MCF 10A (cell line): ENCODE data around the gene CEP170B. TPM values are rescaled to one million over a fixed set of nuclear protein-coding genes. Genes with fewer than 3 reads are reported as not detected.

Experiments used
- BruUV-seq: library from RNA; stranded (reverse); fragments of 400-500 nt; replicated peaks from 2 replicates; lab custom pipeline; 2021; lab: Mats Ljungman, UMichigan
- CTCF ChIA-PET: fragments of 300-600 bp; sonication (Branson Sonifier 250); formaldehyde crosslinking; extraction: SDS; loops from one replicate; lab custom pipeline; 2021; ENCODE audit warnings: antibody characterized with exemption, inconsistent platforms; lab: Yijun Ruan, JAX
- POLR2A ChIA-PET: fragments of 300-600, 350-650 bp; sonication (Branson Sonifier 250); formaldehyde crosslinking; extraction: SDS; loops from one replicate; lab custom pipeline; 2020; ENCODE audit warnings: antibody characterized with exemption, inconsistent platforms; lab: Yijun Ruan, JAX
- DNase-seq: peaks from one replicate; pipeline ENCODE4 v3.0.0-alpha.2; 2018; ENCODE audit not compliant: unreplicated experiment
- H3K27ac Mint-ChIP-seq: one replicate; pipeline ENCODE4 v1.8.0; 2022; ENCODE audit warnings: mild to moderate bottlenecking, low read depth, mixed read lengths; ENCODE audit not compliant: unreplicated experiment
- H3K27me3 Mint-ChIP-seq: one replicate; pipeline ENCODE4 v1.8.0; 2022; ENCODE audit warnings: mixed read lengths; ENCODE audit not compliant: insufficient read depth, unreplicated experiment
- H3K36me3 Mint-ChIP-seq: one replicate; pipeline ENCODE4 v1.8.0; 2022; ENCODE audit warnings: mild to moderate bottlenecking, moderate library complexity, mixed read lengths; ENCODE audit not compliant: insufficient read depth, unreplicated experiment
- H3K4me1 Mint-ChIP-seq: one replicate; pipeline ENCODE4 v1.8.0; 2022; ENCODE audit warnings: mixed read lengths; ENCODE audit not compliant: insufficient read depth, unreplicated experiment
- H3K4me3 Mint-ChIP-seq: one replicate; pipeline ENCODE4 v1.8.0; 2022; ENCODE audit warnings: mild to moderate bottlenecking, moderate library complexity, mixed read lengths; ENCODE audit not compliant: unreplicated experiment
- H3K9me3 Mint-ChIP-seq: one replicate; pipeline ENCODE4 v1.8.0; 2022; ENCODE audit warnings: mixed read lengths; ENCODE audit not compliant: unreplicated experiment
- intact Hi-C: fragments of 100-400 bp; cut with micrococcal nuclease; formaldehyde crosslinking; loops from 2 replicates; pipeline ENCODE4 v1.14.1; 2022
- total RNA-seq: library from RNA; stranded (reverse); gene quantifications from 2 replicates; pipeline ENCODE4 v1.2.3, GENCODE V29; 2022
- TF ChIP-seq, protein P1 (sequence below): fragments of 200-600 bp; IDR thresholded peaks from one replicate; pipeline ENCODE4 v1.8.0; 2022; ENCODE audit warnings: antibody characterized with exemption, mild to moderate bottlenecking; ENCODE audit not compliant: unreplicated experiment

Gene CEP170B
- total RNA-seq, 1 experiment from 2014 or later, result 77.4 TPM

- H3K4me3 Mint-ChIP-seq, result no peak overlapping the region
- peaks cover 21% of the 10 kb centered on the region for H3K36me3 Mint-ChIP-seq
- no peak overlapping the region for H3K27ac Mint-ChIP-seq
- POLR2A ChIA-PET, result interaction anchor here (1.1 kb wide), 1 partner anchor 13 kb away, joined by 3 read pairs; no protein-coding TSS in a partner anchor
- TF ChIP-seq, protein P1, sequence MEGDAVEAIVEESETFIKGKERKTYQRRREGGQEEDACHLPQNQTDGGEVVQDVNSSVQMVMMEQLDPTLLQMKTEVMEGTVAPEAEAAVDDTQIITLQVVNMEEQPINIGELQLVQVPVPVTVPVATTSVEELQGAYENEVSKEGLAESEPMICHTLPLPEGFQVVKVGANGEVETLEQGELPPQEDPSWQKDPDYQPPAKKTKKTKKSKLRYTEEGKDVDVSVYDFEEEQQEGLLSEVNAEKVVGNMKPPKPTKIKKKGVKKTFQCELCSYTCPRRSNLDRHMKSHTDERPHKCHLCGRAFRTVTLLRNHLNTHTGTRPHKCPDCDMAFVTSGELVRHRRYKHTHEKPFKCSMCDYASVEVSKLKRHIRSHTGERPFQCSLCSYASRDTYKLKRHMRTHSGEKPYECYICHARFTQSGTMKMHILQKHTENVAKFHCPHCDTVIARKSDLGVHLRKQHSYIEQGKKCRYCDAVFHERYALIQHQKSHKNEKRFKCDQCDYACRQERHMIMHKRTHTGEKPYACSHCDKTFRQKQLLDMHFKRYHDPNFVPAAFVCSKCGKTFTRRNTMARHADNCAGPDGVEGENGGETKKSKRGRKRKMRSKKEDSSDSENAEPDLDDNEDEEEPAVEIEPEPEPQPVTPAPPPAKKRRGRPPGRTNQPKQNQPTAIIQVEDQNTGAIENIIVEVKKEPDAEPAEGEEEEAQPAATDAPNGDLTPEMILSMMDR, result no peak
- CTCF ChIA-PET, result interaction anchor here (0.6 kb wide), 1 partner anchor 795 kb away, joined by 3 read pairs; no protein-coding TSS in a partner anchor
- DNase-seq, result no peak
- no peaks in the 10 kb centered on the region for H3K9me3 Mint-ChIP-seq
- H3K27me3 Mint-ChIP-seq, result no peaks in the 10 kb centered on the region
- intact Hi-C loops, result no loop called here
- peaks cover 6% of the 10 kb centered on the region for H3K4me1 Mint-ChIP-seq
- BruUV-seq, result no TSS peak
These were observed 12.2 kb downstream of the CEP170B start for GRCh38 chr14:104877066-104877805.

DNA sequence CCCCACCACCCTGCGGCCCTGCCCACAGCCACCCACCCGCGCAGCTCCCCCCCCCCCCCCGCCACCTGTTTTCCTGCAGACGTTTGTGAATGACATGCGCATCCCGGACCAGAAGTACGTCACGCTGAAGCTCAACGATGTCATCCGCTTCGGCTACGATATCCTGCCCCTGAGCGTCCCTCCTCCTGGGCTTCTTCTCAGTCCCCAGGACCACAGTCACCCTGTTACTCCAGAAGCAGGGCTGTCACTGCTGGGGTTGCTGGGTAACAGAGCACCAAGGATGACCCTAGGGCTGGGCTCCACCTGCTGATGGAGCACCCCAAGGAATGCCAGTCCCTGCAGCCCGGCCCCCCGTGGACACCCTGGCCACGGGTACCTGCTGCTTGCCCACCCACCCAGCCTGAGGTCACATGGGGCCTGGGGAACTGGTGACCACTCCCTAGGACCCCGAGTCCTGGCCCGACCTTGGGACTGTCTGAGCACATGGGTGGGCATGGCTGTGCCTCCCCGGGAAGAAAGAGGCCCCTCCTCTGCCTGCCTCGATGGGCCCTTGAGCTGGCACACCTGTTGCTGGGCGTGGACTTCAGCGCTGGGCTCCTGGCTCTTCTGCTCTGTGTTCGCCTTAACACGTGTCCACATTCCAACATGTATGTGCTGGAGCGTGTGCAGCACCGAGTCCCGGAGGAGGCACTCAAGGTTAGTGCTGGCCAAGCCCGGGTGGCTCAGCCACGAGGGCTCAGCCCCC, 12.9 kb downstream of the CEP170B start:
- Mint-ChIP-seq H3K4me3 (no peak overlapping the region), H3K4me1 (no peaks in the 10 kb centered on the region), H3K27me3 (no peaks in the 10 kb centered on the region), H3K27ac (no peak overlapping the region), H3K9me3 (no peaks in the 10 kb centered on the region), H3K36me3 (peaks cover 26% of the 10 kb centered on the region)
- DNase-seq, result no peak
- CTCF ChIA-PET, result no interaction called here
- POLR2A ChIA-PET, result no interaction called here
- TF ChIP-seq, protein P1, result no peak
- intact Hi-C loops, result no loop called here
- BruUV-seq, result no TSS peak

- intact Hi-C loops, result no loop called here
- ChIA-PET POLR2A (interaction anchor here (1.6 kb wide), 1 partner anchor 14 kb away, joined by 3 read pairs; no protein-coding TSS in a partner anchor), CTCF (no interaction called here)
- Mint-ChIP-seq H3K36me3 (peaks cover 26% of the 10 kb centered on the region), H3K9me3 (no peaks in the 10 kb centered on the region), H3K27me3 (no peaks in the 10 kb centered on the region), H3K4me3 (no peak overlapping the region), H3K27ac (no peak overlapping the region), H3K4me1 (no peaks in the 10 kb centered on the region)
- no peak for DNase-seq
- TF ChIP-seq, protein P1, result no peak
- no TSS peak for BruUV-seq
These were observed 13.5 kb downstream of the CEP170B start for GRCh38 chr14:104878582-104878981.
